ENCODE measurements around the gene PARP14.

DNA sequence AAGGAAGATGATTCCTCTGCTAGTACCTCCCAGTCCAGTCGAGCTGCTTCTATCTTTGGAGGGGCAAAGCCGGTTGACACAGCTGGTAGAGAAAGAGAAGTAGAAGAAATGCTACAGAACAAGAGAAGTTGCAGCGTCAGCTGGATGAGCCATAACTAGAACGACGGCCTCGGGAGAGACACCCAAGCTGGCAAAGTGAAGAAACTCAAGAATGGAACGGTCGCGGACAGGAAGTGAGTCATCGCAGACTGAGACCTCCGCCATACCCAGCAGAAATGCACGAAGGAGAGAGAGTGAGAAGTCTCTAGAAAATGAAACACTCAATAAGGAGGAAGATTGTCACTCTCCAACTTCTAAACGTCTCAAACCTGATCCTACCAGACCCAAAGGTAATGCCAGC, 19.0 kb upstream of the PARP14 start:
- TF ChIP-seq POLR2AphosphoS5 (IDR thresholded peaks at IDR 0.05; ENCODE audit: low read depth, low read length), result no peak
- TF ChIP-seq TAF1 (IDR thresholded peaks at IDR 0.05; ENCODE audit: borderline replicate concordance, insufficient read depth, low read length), result no peak
